ENCODE measurements around the gene CEACAM16. TPM values are rescaled to one million over a fixed set of nuclear protein-coding genes. Genes with fewer than 3 reads are reported as not detected.
"Not testable (repeated sequence)": the region's sequence is repeated elsewhere in the genome, so short reads cannot be mapped to it uniquely, and the experiment has no call there.

Gene CEACAM16
- total RNA-seq, 4 donors from 2014 or later: not detected

DNA sequence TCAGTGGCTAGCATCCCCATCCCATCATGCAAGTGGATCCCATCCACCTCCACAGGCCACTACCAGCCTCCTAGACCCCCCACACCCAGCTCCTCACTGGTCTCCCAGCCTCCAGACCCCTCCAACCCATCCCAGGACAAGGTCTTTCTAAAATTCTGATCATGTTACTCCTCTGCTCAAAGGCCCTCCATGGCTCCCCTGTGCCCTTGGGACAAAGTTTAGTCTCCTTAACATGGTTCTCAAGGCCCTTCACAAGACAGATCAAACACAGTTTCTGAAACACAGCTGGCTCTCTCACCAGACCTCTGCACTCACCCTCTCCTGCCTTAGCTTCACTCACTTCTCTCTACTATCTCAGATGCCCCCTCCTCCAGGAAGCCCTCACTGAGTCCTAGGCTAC lies 18.4 kb upstream of the CEACAM16 start:
- no peak for ATAC-seq (ENCODE audit: low FRiP score)
- TF ChIP-seq, protein P1, sequence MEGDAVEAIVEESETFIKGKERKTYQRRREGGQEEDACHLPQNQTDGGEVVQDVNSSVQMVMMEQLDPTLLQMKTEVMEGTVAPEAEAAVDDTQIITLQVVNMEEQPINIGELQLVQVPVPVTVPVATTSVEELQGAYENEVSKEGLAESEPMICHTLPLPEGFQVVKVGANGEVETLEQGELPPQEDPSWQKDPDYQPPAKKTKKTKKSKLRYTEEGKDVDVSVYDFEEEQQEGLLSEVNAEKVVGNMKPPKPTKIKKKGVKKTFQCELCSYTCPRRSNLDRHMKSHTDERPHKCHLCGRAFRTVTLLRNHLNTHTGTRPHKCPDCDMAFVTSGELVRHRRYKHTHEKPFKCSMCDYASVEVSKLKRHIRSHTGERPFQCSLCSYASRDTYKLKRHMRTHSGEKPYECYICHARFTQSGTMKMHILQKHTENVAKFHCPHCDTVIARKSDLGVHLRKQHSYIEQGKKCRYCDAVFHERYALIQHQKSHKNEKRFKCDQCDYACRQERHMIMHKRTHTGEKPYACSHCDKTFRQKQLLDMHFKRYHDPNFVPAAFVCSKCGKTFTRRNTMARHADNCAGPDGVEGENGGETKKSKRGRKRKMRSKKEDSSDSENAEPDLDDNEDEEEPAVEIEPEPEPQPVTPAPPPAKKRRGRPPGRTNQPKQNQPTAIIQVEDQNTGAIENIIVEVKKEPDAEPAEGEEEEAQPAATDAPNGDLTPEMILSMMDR (IDR thresholded peaks at IDR 0.05): no peak
- no peak for DNase-seq (ENCODE audit: low spot score)

DNA sequence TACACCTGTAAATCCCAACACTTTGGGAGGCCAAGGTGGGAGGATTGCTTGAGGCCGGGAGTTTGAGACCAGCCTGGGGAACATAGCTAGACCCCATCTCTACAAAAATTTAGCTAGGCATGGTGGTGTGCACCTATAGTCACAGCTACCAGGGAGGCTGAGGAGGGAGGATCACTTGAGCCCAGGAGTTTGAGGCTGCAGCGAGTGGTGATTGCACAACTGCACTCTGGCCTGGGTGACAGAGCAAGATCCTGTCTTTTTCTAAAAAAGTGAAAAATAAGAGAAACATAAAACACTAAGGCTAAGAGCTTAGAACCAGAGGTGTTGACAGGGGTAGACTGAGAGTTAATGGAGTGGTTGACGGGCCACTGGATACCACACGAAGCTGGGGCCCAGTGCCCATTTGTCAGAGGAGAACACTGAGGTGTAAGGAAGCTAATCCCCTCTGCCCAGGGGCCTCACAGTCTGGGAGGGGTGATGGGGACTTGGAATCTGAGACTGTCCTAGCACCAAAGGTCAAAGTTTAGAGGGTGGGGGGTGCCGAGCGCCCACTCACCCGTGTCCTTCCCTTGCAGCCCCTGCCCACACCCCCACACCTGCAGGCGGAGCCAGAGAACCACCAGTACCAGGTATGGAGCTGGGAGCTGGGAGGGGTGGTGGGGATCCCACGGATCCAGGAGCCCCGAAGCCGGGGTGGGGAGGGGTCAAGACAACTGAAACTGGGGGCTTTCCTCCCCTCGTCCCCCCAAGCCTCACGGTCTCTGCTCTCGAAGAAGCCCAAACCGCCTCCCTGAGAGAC lies 16.8 kb upstream of the CEACAM16 start:
- TF ChIP-seq, protein P1 (IDR thresholded peaks at IDR 0.05): no peak
- no peak for ATAC-seq (ENCODE audit: low FRiP score)
- no peak for DNase-seq (ENCODE audit: low spot score)

DNA sequence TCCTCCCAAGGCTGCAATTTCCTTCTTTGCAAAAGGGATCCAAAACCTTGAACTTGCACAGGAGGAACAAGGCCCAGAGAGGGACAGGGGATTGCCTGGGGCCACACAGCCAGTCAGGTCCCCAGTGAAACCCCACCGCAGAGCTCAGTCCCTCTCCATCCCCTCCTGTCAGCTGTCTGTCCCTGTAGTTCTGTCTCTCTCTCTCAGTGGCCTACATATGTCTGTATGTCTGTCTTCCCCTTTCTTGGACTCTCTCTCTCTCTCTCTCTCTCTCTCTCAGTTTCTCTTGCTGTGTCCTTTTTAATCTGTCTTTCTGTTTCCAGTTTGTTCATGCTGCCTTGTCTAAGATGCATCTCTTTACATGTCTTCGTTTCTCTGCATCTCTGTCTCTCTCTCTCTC lies 16.1 kb upstream of the CEACAM16 start:
- TF ChIP-seq, protein P1 (IDR thresholded peaks at IDR 0.05): no peak
- ATAC-seq (ENCODE audit: low FRiP score): no peak
- DNase-seq (ENCODE audit: low spot score): no peak

DNA sequence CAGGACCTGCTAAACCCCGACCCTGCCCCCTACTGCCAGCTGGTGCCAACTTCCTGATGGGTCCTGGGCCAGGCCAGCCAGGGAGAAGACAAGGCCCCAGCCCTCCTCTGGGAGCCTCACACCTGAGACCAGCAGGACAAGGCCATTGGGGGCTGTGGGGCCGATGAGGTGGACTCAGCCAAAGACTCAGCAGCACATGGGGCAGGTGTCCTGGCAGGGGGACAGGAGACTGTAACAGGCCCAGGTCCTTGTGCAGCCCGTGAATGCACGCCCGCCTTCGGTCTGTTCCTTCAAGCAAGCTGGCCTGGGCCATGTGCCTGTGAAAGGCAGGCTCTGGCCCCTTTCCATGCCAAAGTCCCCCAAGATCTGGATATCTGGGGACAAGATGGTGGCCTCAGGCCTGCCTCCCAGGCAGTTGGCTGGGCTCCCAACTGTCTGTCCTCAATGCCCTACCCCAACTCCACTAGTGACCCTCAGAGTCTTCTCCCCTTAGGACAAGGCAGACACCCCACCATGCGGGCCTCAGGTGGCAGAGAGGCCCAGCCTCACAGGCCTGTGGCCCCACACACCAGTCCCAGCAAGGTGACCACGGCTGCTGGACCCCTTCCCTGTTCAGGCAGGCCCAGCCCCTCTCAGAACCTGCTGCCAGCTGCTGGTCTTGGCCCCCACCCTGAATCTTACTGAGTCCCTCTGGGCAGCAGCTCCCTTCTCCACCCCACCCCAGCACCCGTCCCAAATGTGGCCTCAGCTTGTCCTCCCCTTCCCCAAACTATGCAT lies 15.3 kb upstream of the CEACAM16 start:
- TF ChIP-seq, protein P1 (IDR thresholded peaks at IDR 0.05): no peak
- DNase-seq (ENCODE audit: low spot score) (no peak), ATAC-seq (ENCODE audit: low FRiP score) (no peak)

DNA sequence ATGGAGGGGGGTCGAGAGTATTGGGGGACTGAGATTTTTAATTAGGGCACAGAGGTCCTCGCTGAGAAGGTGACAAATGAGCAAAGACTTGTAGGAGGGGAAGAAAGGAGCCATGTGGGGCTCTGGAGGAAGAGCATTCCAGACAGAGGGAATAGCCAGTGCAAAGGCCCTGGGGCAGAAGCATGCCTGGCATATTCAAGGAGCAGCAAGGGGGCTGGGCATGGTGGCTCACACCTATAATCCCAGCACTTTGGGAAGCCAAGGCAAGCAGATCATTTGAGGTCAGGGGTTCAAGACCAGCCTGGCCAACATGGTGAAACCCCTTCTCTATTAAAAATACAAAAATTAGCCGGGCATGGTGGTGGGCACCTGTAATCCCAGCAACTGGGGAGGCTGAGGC lies 14.6 kb upstream of the CEACAM16 start:
- not testable (repeated sequence) for ATAC-seq (ENCODE audit: low FRiP score); DNase-seq (ENCODE audit: low spot score)

DNA sequence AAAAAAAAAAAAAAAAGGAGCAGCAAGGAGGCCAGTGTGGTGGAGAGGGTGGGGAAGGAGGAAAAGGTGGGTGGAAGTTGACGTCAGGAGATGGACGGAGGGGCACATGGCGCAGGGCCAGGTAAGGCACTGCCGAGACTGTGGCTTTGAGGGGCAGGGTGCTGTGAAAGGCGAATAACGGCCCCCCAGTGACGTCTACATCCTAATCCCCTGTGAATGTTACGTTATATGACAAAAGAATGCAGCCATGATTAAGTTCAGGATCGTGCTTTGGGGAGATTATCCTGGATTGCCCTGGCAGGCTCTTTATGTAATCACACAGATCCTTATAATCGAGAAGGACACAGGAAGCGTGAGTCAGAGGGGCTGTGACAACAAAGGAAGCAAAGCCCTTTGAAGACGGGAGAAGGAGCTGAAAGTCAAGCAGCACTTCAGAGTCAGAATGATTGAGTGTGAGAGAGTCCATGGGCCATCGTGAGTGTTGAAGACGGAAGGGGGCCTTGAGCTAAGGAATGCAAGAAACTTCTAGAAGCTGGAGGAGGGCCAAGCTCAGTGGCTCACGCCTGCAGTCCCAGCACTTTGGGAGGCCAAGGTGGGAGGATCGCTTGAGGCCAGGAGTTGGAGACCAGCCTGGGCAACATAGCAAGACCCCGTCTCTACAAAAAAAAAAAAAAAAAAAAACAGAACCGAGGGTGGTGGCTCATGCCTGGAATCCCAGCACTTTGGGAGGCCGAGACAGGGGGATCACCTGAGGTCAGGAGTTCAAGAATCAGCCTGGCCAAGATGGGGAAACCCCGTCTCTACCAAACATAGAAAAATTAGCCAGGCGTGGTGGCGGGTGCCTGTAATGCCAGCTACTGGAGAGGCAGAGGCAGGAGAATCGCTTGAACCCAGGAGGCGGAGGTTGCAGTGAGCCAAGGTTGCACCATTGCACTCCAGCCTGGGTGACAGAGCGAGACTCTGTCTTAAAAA lies 13.8 kb upstream of the CEACAM16 start:
- TF ChIP-seq, protein P1 (IDR thresholded peaks at IDR 0.05): no peak
- no peak for ATAC-seq (ENCODE audit: low FRiP score)
- no peak for DNase-seq (ENCODE audit: low spot score)

DNA sequence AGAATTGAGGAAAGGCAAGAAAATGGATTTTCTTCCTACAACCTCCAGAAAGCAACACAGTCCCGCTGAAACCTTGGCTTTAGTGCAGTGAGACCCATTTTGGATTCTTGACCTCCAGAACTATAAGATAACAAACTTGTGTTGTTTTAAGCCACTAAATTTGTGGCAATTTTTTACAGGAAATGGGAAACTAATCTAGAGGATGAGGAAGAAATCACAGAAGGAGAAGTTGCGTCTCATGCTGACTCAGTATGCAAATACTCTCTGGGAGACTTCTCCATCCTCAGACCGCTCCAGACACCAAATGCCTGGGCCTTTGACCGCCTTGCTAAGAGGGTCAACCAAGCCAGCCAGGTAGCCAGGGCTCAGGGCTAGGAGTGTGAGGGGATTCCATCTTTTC lies 13.1 kb upstream of the CEACAM16 start:
- ATAC-seq (ENCODE audit: low FRiP score) (no peak), DNase-seq (ENCODE audit: low spot score) (no peak)
- TF ChIP-seq, protein P1 (IDR thresholded peaks at IDR 0.05): no peak

All from omental fat pad (tissue), 4 donors.